RWPE1 (cell line): ENCODE data around the gene RNPC3.
A peak's percentile ranks its signal among the peaks of the same experiment; 100 is the strongest.

ENCODE experiments used
- CTCF ChIA-PET: fragments of 350-600 bp; sonication (Branson Sonifier 250); formaldehyde crosslinking; extraction: SDS; loops from one replicate; lab custom pipeline; 2021; lab: Yijun Ruan, JAX
- POLR2A ChIA-PET: fragments of 400-600 bp; formaldehyde crosslinking; extraction: SDS; loops from one replicate; lab custom pipeline; 2020; ENCODE audit warnings: antibody characterized with exemption; ENCODE audit not compliant: low non-redundant PET; lab: Yijun Ruan, JAX
- DNase-seq: peaks from one replicate; pipeline ENCODE4 v3.0.0; 2012; ENCODE audit warnings: low spot score
- H3K27ac ChIP-seq: fragments of 450-650 bp; 2 replicates; pipeline ENCODE4 v1.5.1; 2017
- CTCF ChIP-seq: fragments of 450-650 bp; conservative IDR thresholded peaks from 2 replicates; pipeline ENCODE4 v1.5.1; 2017; ENCODE audit warnings: low read depth, mild to moderate bottlenecking

Gene RNPC3

GRCh38 chr1:103509250-103509649 is 16.2 kb upstream of the RNPC3 start:
- POLR2A ChIA-PET = no interaction called here
- CTCF ChIA-PET = no interaction called here
- H3K27ac ChIP-seq = no peak overlapping the region
- DNase-seq = no peak
- TF ChIP-seq CTCF = no peak

GRCh38 chr1:103513711-103514110 is 11.8 kb upstream of the RNPC3 start:
- CTCF ChIA-PET = no interaction called here
- no peak overlapping the region for H3K27ac ChIP-seq
- TF ChIP-seq CTCF = no peak
- POLR2A ChIA-PET = no interaction called here
- DNase-seq = no peak

- peak; percentile 20 for DNase-seq
Measured at GRCh38 chr1:103514920-103515503, 10.5 kb upstream of the RNPC3 start.

GRCh38 chr1:103516283-103516682 is 9.2 kb upstream of the RNPC3 start:
- no peak for TF ChIP-seq CTCF
- no peak for DNase-seq
- ChIA-PET CTCF (no interaction called here), POLR2A (no interaction called here)
- no peak overlapping the region for H3K27ac ChIP-seq

More at GRCh38 chr1:103514920-103515503, 10.5 kb upstream of the RNPC3 start:
- CTCF ChIA-PET = interaction anchor here (0.6 to 1.2 kb wide), 4 partner anchors 10 to 1626 kb away, joined by 3 to 5 read pairs (median 4); no protein-coding TSS in a partner anchor
- no peak overlapping the region for H3K27ac ChIP-seq
- POLR2A ChIA-PET = no interaction called here
- peak; percentile 72 for TF ChIP-seq CTCF

- CTCF ChIA-PET = no interaction called here
- no peak for TF ChIP-seq CTCF
- POLR2A ChIA-PET = no interaction called here
- peak; percentile 8 for DNase-seq
- H3K27ac ChIP-seq = no peak overlapping the region
Measured at GRCh38 chr1:103516693-103517092, 8.8 kb upstream of the RNPC3 start.

GRCh38 chr1:103517380-103518047 is 8.0 kb upstream of the RNPC3 start:
- no peak for DNase-seq
- ChIA-PET POLR2A (interaction anchor here (0.6 kb wide), 1 partner anchor 10 kb away, joined by 4 read pairs; no protein-coding TSS in a partner anchor), CTCF (no interaction called here)
- H3K27ac ChIP-seq = no peak overlapping the region
- TF ChIP-seq CTCF = no peak
